Colonic mucosa (tissue), 4 donors: ENCODE results near the gene PTOV1. TPM values are rescaled to one million over a fixed set of nuclear protein-coding genes. Genes with fewer than 3 reads are reported as not detected.

Experiments used
- DNase-seq: peaks from one replicate; pipeline ENCODE4 v3.0.0-alpha.2; 2020
- H3K27ac ChIP-seq: fragments of 200-600 bp; one replicate; pipeline ENCODE4 v1.8.0; 2021
- H3K27me3 ChIP-seq: fragments of 200-600 bp; one replicate; pipeline ENCODE4 v1.8.0; 2021
- H3K36me3 ChIP-seq: fragments of 200-600 bp; one replicate; pipeline ENCODE4 v1.8.0; 2021
- H3K4me1 ChIP-seq: fragments of 200-600 bp; one replicate; pipeline ENCODE4 v1.8.0; 2021; ENCODE audit warnings: mild to moderate bottlenecking
- H3K4me3 ChIP-seq: fragments of 200-600 bp; one replicate; pipeline ENCODE4 v1.8.0; 2021
- H3K9ac ChIP-seq, 2 donors: one replicate each; pipeline ENCODE4 v1.7.0; 2013; ENCODE audit warnings: control low read depth in 2 of 2, low read depth in 2 of 2, low read length in 2 of 2
- H3K9me3 ChIP-seq: fragments of 200-600 bp; one replicate; pipeline ENCODE4 v1.8.0; 2021
- CTCF ChIP-seq: fragments of 200-600 bp; IDR thresholded peaks from one replicate; pipeline ENCODE4 v1.8.0; 2022; ENCODE audit warnings: antibody characterized with exemption, mild to moderate bottlenecking
- intact Hi-C: fragments of 100-400 bp; cut with DNase I; formaldehyde crosslinking; loops from one replicate; pipeline ENCODE4 v1.14.1; 2022
- total RNA-seq, 2 donors: library from RNA; stranded (reverse); fragmentation: NEBNext Ultra II Directional in 1 of 2; extraction: Animal tissue kit (Norgen Biotek cat#: 25700) in 1 of 2; gene quantifications; one replicate each; pipeline ENCODE4 v1.2.1, GENCODE V29; 2021
- donor health status: healthy.
- donor health status: DM: no; HTN: no; CAD: no.
- donor health status: DM: no; HTN: no; CAD: no.

Gene PTOV1
- total RNA-seq, 2 donors from 2014 or later, result 109 to 128 TPM

GRCh38 chr19:49871349-49871985 is 20.5 kb downstream of the PTOV1 start:
- no peak for TF ChIP-seq CTCF
- intact Hi-C loops, result no loop called here
- no peaks in the 10 kb centered on the region for H3K9me3 ChIP-seq
- no peak for DNase-seq
- H3K36me3 ChIP-seq, result no peaks in the 10 kb centered on the region
- no peak overlapping the region for H3K9ac ChIP-seq
- no peak overlapping the region for H3K27ac ChIP-seq
- no peak overlapping the region for H3K4me3 ChIP-seq
- peaks cover 7% of the 10 kb centered on the region for H3K4me1 ChIP-seq
- no peaks in the 10 kb centered on the region for H3K27me3 ChIP-seq

- no peak for DNase-seq
- H3K9me3 ChIP-seq, result no peaks in the 10 kb centered on the region
- no peak overlapping the region for H3K9ac ChIP-seq
- intact Hi-C loops, result no loop called here
- no peak overlapping the region for H3K27ac ChIP-seq
- H3K27me3 ChIP-seq, result no peaks in the 10 kb centered on the region
- peaks cover 7% of the 10 kb centered on the region for H3K4me1 ChIP-seq
- TF ChIP-seq CTCF, result no peak
- H3K4me3 ChIP-seq, result no peak overlapping the region
- no peaks in the 10 kb centered on the region for H3K36me3 ChIP-seq
Measured at GRCh38 chr19:49872245-49873128, 21.5 kb downstream of the PTOV1 start.

- H3K9ac ChIP-seq, result no peak overlapping the region
- no peaks in the 10 kb centered on the region for H3K36me3 ChIP-seq
- no peak overlapping the region for H3K27ac ChIP-seq
- no peak overlapping the region for H3K4me3 ChIP-seq
- no peaks in the 10 kb centered on the region for H3K27me3 ChIP-seq
- no peaks in the 10 kb centered on the region for H3K9me3 ChIP-seq
- DNase-seq, result no peak
- no peak for TF ChIP-seq CTCF
- H3K4me1 ChIP-seq, result peaks cover 7% of the 10 kb centered on the region
- intact Hi-C loops, result no loop called here
Measured at GRCh38 chr19:49873129-49873521, 22.2 kb downstream of the PTOV1 start.

- Histone ChIP-seq H3K9ac (no peak overlapping the region), H3K36me3 (no peaks in the 10 kb centered on the region), H3K4me3 (no peak overlapping the region), H3K27ac (no peak overlapping the region), H3K9me3 (no peaks in the 10 kb centered on the region), H3K27me3 (no peaks in the 10 kb centered on the region), H3K4me1 (peaks cover 11% of the 10 kb centered on the region)
- intact Hi-C loops, result no loop called here
- TF ChIP-seq CTCF, result no peak
- no peak for DNase-seq
Measured at GRCh38 chr19:49873834-49874233, 22.9 kb downstream of the PTOV1 start.

GRCh38 chr19:49874503-49875157 is 23.7 kb downstream of the PTOV1 start:
- peak overlapping the region in 1 of 2 donors; percentile 33 for H3K9ac ChIP-seq
- no peak for DNase-seq
- H3K27me3 ChIP-seq, result no peaks in the 10 kb centered on the region
- TF ChIP-seq CTCF, result no peak
- peaks cover 11% of the 10 kb centered on the region for H3K4me1 ChIP-seq
- no peak overlapping the region for H3K27ac ChIP-seq
- no peak overlapping the region for H3K4me3 ChIP-seq
- H3K36me3 ChIP-seq, result no peaks in the 10 kb centered on the region
- H3K9me3 ChIP-seq, result no peaks in the 10 kb centered on the region
- intact Hi-C loops, result no loop called here
